HG03280 (cell line): Measurements from ENCODE around the gene TMTC2.

Experiments used
- ATAC-seq: cut with Tn5 transposase; IDR thresholded peaks from one replicate; pipeline ENCODE4 v1.9.1; 2021; ENCODE audit warnings: mild to moderate bottlenecking, moderate library complexity; ENCODE audit not compliant: unreplicated experiment

The TMTC2 gene

DNA sequence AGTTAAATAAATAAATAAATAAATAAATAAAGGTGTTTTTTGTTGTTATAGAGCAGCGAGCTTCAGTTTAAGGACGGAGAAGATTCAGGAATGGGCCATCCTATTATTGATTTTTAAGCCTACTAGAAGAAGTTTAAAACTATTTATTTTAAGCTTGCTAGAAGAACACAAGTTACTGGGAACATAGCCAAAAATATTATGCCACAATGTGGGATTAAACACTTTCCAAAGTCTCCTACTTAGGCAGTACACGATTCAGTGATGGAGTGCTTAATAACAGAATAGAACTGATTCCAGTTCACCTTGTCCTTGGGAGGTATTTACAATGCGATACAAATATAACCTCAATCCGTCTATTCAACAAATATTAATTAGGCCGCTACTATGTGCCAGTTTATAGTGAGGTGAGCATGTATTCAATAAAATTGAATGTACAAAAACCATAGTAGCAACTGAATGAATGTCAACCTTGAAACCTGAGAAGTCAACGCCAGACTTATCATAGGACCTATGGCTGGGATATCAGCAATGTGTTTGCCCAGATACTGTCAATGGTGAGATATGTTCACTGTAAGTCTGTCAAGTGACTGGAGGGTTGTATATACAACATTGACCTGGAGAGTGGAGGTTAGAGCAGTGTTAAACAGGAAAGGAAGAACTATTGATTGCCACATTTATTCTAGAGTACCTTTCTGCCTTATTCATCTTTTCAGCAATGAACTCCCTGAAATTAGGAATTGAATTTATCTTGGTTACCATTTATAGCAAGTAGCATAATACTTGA lies 486.4 kb downstream of the TMTC2 start:
- no peak for ATAC-seq

DNA sequence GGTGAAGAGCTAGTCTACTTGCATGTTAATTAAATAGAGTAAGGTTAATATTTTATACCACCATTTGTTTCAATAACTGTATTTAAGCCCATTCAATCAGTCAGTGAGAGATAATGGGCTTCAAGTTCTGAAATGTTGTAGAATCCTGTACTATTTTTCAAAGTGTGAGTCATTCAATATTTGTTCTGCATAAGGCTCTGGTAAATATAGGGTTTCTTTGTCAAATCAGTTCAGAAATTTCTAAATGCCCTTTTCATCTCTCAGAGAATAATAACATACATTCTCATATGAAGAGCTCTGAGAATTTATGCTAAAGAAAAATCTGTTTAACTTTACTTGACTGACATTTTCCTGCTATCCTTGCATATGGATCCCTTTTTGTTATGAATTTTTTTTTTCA lies 493.3 kb downstream of the TMTC2 start:
- ATAC-seq: no peak

DNA sequence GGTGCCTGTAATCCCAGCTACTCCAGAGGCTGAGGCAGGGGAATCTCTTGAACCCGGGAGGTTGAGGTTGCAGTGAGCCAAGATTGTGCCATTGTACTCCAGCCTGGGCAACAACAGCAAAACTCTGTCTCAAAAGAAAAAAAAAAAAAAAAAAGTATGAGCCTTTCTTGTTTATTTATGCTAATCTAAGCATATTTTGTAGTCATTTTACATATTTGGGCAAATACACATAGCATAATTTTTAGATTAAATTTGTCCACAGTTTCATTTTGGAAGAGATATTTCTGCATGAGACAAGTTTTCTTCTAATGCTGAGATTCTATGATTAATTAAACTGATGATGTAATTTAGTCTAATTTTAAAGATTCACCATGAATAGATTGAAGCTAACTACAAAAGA lies 494.4 kb downstream of the TMTC2 start:
- no peak for ATAC-seq

DNA sequence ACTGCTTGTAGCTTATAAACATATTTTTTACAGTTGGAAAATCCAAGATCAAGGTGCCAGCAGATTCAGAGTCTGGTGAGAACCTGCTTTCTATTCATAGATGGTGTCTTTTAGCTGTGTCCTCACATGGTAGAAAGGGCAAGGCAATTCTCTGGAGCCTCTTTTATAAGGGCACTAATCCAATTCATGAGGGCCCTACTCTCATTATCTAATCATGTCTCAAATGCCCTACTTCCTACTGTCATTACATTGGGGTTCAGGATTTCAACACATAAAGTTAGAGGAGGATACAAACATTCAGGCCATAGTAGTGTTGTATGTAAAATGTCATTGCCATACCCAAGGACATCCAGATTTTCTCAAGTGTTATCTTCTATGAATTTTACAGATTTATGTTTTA lies 496.4 kb downstream of the TMTC2 start:
- no peak for ATAC-seq
